Astrocyte (in vitro differentiated cells and primary cell): Measurements from ENCODE around the gene ROMO1. TPM values are rescaled to one million over a fixed set of nuclear protein-coding genes. Genes with fewer than 3 reads are reported as not detected.
"Not testable (repeated sequence)": the region's sequence is repeated elsewhere in the genome, so short reads cannot be mapped to it uniquely, and the experiment has no call there.

ENCODE experiments used
- DNase-seq: peaks from one replicate; pipeline ENCODE4 v3.0.0-alpha.2; 2010; ENCODE audit warnings: low read depth
- FAIRE-seq: peaks from 2 replicates; lab custom pipeline; 2011; peaks lifted over from hg19 to GRCh38; lab: Jason Lieb, UNC
- H2AFZ ChIP-seq: 2 replicates; pipeline ENCODE4 v1.6.0; 2012; ENCODE audit warnings: low read depth, low read length, inconsistent platforms
- H3K27ac ChIP-seq: 2 replicates; pipeline ENCODE4 v1.5.1; 2011; ENCODE audit warnings: low read depth, low read length, inconsistent platforms
- H3K27me3 ChIP-seq: 2 replicates; pipeline ENCODE4 v1.6.0; 2011; ENCODE audit warnings: low read length, inconsistent platforms; ENCODE audit not compliant: insufficient read depth
- H3K36me3 ChIP-seq: 2 replicates; pipeline ENCODE4 v1.5.1; 2011; ENCODE audit warnings: low read length, inconsistent platforms; ENCODE audit not compliant: insufficient read depth
- H3K4me1 ChIP-seq: 2 replicates; pipeline ENCODE4 v1.5.1; 2011; ENCODE audit warnings: low read length, inconsistent platforms; ENCODE audit not compliant: insufficient read depth
- H3K4me2 ChIP-seq: 2 replicates; pipeline ENCODE4 v1.6.0; 2012; ENCODE audit warnings: low read length, inconsistent platforms
- H3K4me3 ChIP-seq: 2 replicates; pipeline ENCODE4 v1.5.1; 2011; ENCODE audit warnings: low read depth, mild to moderate bottlenecking, low read length, inconsistent platforms; ENCODE audit not compliant: insufficient read depth
- H3K79me2 ChIP-seq: 2 replicates; pipeline ENCODE4 v1.6.0; 2012; ENCODE audit warnings: mild to moderate bottlenecking, low read length, inconsistent platforms; ENCODE audit not compliant: insufficient read depth
- H3K9ac ChIP-seq: 2 replicates; pipeline ENCODE4 v1.6.0; 2012; ENCODE audit warnings: mild to moderate bottlenecking, low read length, inconsistent platforms
- H3K9me3 ChIP-seq: 2 replicates; pipeline ENCODE4 v1.5.1; 2012; ENCODE audit warnings: low read depth, mild to moderate bottlenecking, low read length, inconsistent platforms; ENCODE audit not compliant: insufficient read depth
- H4K20me1 ChIP-seq: 2 replicates; pipeline ENCODE4 v1.6.0; 2012; ENCODE audit warnings: low read length, inconsistent platforms; ENCODE audit not compliant: insufficient read depth
- H3K27ac Mint-ChIP-seq: one replicate; pipeline ENCODE4 v1.8.0; 2021; ENCODE audit warnings: mild to moderate bottlenecking, mixed read lengths; ENCODE audit not compliant: unreplicated experiment
- H3K27me3 Mint-ChIP-seq: one replicate; pipeline ENCODE4 v1.8.0; 2021; ENCODE audit warnings: low read depth, mixed read lengths; ENCODE audit not compliant: unreplicated experiment
- H3K36me3 Mint-ChIP-seq: one replicate; pipeline ENCODE4 v1.8.0; 2021; ENCODE audit warnings: low read depth, mixed read lengths; ENCODE audit not compliant: unreplicated experiment
- H3K4me1 Mint-ChIP-seq: one replicate; pipeline ENCODE4 v1.8.0; 2021; ENCODE audit warnings: low read depth, mixed read lengths; ENCODE audit not compliant: unreplicated experiment
- H3K4me3 Mint-ChIP-seq: one replicate; pipeline ENCODE4 v1.8.0; 2021; ENCODE audit warnings: mild to moderate bottlenecking, moderate library complexity, mixed read lengths; ENCODE audit not compliant: unreplicated experiment
- H3K9me3 Mint-ChIP-seq: one replicate; pipeline ENCODE4 v1.8.0; 2021; ENCODE audit warnings: mild to moderate bottlenecking, mixed read lengths; ENCODE audit not compliant: unreplicated experiment
- CTCF ChIP-seq: IDR thresholded peaks from 2 replicates; pipeline ENCODE4 v1.5.1; 2011; ENCODE audit warnings: low read depth, mild to moderate bottlenecking, inconsistent platforms, low read length, moderate library complexity; ENCODE audit not compliant: insufficient read depth
- EZH2 ChIP-seq: IDR thresholded peaks from 2 replicates; pipeline ENCODE4 v1.6.1; 2012; ENCODE audit warnings: mild to moderate bottlenecking, low read length, inconsistent platforms; ENCODE audit not compliant: insufficient read depth
- total RNA-seq: library from RNA; stranded (reverse); gene quantifications from 2 replicates; pipeline ENCODE4 v1.2.1, GENCODE V29; 2021

Gene ROMO1
- total RNA-seq, 1 donor from 2014 or later, result 201 TPM

- Mint-ChIP-seq H3K36me3 (peaks cover 8% of the 10 kb centered on the region), H3K9me3 (no peaks in the 10 kb centered on the region), H3K4me1 (no peaks in the 10 kb centered on the region), H3K27ac (no peak overlapping the region), H3K27me3 (no peaks in the 10 kb centered on the region), H3K4me3 (no peak overlapping the region)
- no peak for DNase-seq
- no peak overlapping the region for H2AFZ ChIP-seq
- no peaks in the 10 kb centered on the region for H3K27me3 ChIP-seq
- H3K36me3 ChIP-seq, result peaks cover 4% of the 10 kb centered on the region
- no peaks in the 10 kb centered on the region for H3K9me3 ChIP-seq
- H3K79me2 ChIP-seq, result no peaks in the 10 kb centered on the region
- no peak overlapping the region for H3K27ac ChIP-seq
- no peaks in the 10 kb centered on the region for H3K4me1 ChIP-seq
- TF ChIP-seq EZH2 (no peak), CTCF (no peak)
- no peak overlapping the region for H3K9ac ChIP-seq
- H3K4me3 ChIP-seq, result no peak overlapping the region
- no peak overlapping the region for H3K4me2 ChIP-seq
- no peak for FAIRE-seq
- H4K20me1 ChIP-seq, result no peaks in the 10 kb centered on the region
These were observed 18.6 kb upstream of the ROMO1 start for GRCh38 chr20:35680452-35681183.

- H3K9me3 Mint-ChIP-seq, result no peaks in the 10 kb centered on the region
- no peaks in the 10 kb centered on the region for H4K20me1 ChIP-seq
- H3K36me3 ChIP-seq, result peaks cover 6% of the 10 kb centered on the region
- no peaks in the 10 kb centered on the region for H3K27me3 Mint-ChIP-seq
- H3K9me3 ChIP-seq, result no peaks in the 10 kb centered on the region
- peaks cover 8% of the 10 kb centered on the region for H3K36me3 Mint-ChIP-seq
- no peaks in the 10 kb centered on the region for H3K4me1 Mint-ChIP-seq
- DNase-seq, result no peak
- H3K27me3 ChIP-seq, result no peaks in the 10 kb centered on the region
- no peak overlapping the region for H3K4me3 ChIP-seq
- no peaks in the 10 kb centered on the region for H3K79me2 ChIP-seq
- H3K4me3 Mint-ChIP-seq, result no peak overlapping the region
- H3K9ac ChIP-seq, result no peak overlapping the region
- no peak overlapping the region for H3K4me2 ChIP-seq
- FAIRE-seq, result no peak
- H2AFZ ChIP-seq, result no peak overlapping the region
- H3K4me1 ChIP-seq, result no peaks in the 10 kb centered on the region
- H3K27ac ChIP-seq, result no peak overlapping the region
- TF ChIP-seq CTCF, result no peak
- no peak for TF ChIP-seq EZH2
- no peak overlapping the region for H3K27ac Mint-ChIP-seq
These were observed 17.2 kb upstream of the ROMO1 start for GRCh38 chr20:35681960-35682359.

- not testable (repeated sequence) for FAIRE-seq, H3K27me3 Mint-ChIP-seq, H3K9ac ChIP-seq, H3K27me3 ChIP-seq, DNase-seq, H3K36me3 ChIP-seq, H3K4me2 ChIP-seq, H3K4me3 ChIP-seq, H3K9me3 Mint-ChIP-seq, H4K20me1 ChIP-seq, H3K4me3 Mint-ChIP-seq, H3K4me1 Mint-ChIP-seq, H2AFZ ChIP-seq, H3K9me3 ChIP-seq, H3K27ac ChIP-seq, H3K4me1 ChIP-seq, H3K27ac Mint-ChIP-seq, H3K79me2 ChIP-seq
- H3K36me3 Mint-ChIP-seq, result peaks cover 19% of the 10 kb centered on the region
These were observed 13.8 kb upstream of the ROMO1 start for GRCh38 chr20:35685368-35685767.

GRCh38 chr20:35686872-35687271 lies 12.3 kb upstream of the ROMO1 start:
- not testable (repeated sequence) for H3K4me1 Mint-ChIP-seq, DNase-seq, H4K20me1 ChIP-seq, H3K4me1 ChIP-seq, H3K4me2 ChIP-seq, H3K27ac ChIP-seq, FAIRE-seq, H3K9me3 ChIP-seq, H3K4me3 ChIP-seq, H3K4me3 Mint-ChIP-seq, H3K9ac ChIP-seq, H3K79me2 ChIP-seq, H2AFZ ChIP-seq, H3K36me3 ChIP-seq, H3K27me3 ChIP-seq, H3K27me3 Mint-ChIP-seq, H3K9me3 Mint-ChIP-seq, H3K27ac Mint-ChIP-seq
- H3K36me3 Mint-ChIP-seq, result peaks cover 16% of the 10 kb centered on the region
